Measurements from ENCODE around the gene OLFML2A. TPM values are rescaled to one million over a fixed set of nuclear protein-coding genes. Genes with fewer than 3 reads are reported as not detected.

OLFML2A gene
- total RNA-seq, 1 experiment from 2014 or later, result 6.7 TPM

DNA sequence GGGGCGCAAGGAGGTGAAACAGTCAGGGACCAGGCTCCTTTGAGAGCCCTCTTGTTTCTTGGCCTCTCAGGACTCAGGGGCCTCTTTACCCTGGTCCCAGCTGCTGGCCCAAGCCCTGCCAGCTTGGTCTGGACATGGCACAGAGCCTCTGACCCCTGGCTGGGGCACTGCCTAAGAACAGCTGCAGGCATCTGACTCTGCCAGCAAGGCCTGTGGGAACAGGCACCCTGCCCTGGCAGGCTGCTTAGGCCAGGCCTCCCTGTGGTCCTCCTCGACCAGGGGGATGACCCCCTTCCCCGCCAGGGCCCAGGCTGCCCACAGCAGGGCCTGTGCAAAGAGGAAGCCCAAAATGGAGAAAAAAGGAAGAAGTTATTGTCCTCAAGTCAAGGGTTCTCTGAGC is 25.5 kb downstream of the OLFML2A start (continued):
- TF ChIP-seq, protein P1, sequence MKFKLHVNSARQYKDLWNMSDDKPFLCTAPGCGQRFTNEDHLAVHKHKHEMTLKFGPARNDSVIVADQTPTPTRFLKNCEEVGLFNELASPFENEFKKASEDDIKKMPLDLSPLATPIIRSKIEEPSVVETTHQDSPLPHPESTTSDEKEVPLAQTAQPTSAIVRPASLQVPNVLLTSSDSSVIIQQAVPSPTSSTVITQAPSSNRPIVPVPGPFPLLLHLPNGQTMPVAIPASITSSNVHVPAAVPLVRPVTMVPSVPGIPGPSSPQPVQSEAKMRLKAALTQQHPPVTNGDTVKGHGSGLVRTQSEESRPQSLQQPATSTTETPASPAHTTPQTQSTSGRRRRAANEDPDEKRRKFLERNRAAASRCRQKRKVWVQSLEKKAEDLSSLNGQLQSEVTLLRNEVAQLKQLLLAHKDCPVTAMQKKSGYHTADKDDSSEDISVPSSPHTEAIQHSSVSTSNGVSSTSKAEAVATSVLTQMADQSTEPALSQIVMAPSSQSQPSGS (CRISPR knock-in tag; IDR thresholded peaks at IDR 0.05; ENCODE audit: borderline replicate concordance, low read depth), result no peak
- TF ChIP-seq ZBTB21 (CRISPR knock-in tag; IDR thresholded peaks at IDR 0.05; ENCODE audit: borderline replicate concordance), result no peak

GRCh38 chr9:124803911-124804310 is 27.0 kb downstream of the OLFML2A start:
- Mint-ChIP-seq H3K9me3 (no peaks in the 10 kb centered on the region), H3K4me1 (peaks cover 4% of the 10 kb centered on the region; the same call in 1 of the 2 replicates), H3K36me3 (no peaks in the 10 kb centered on the region), H3K4me3 (no peak overlapping the region), H3K27ac (no peak overlapping the region), H3K27me3 (ENCODE audit: low read depth) (no peaks in the 10 kb centered on the region)
- POLR2A ChIA-PET, result no interaction called here
- CTCF ChIA-PET, result interaction anchor here (0.5 to 1.6 kb wide), 4 partner anchors 27 to 267 kb away, joined by 3 to 6 read pairs (median 4); partner anchors contain the start of genes ARPC5L, OLFML2A and RPL35
- TF ChIP-seq ZNF671 (CRISPR knock-in tag; IDR thresholded peaks at IDR 0.05) (no peak), RORB (CRISPR knock-in tag; IDR thresholded peaks at IDR 0.05) (no peak), ZNF317 (CRISPR knock-in tag; IDR thresholded peaks at IDR 0.05; ENCODE audit: borderline replicate concordance, low read depth) (no peak), USF2 (CRISPR knock-in tag; IDR thresholded peaks at IDR 0.05) (no peak), ATF3 (CRISPR knock-in tag; conservative IDR thresholded peaks at IDR 0.05) (no peak), ZNF396 (CRISPR knock-in tag; IDR thresholded peaks at IDR 0.05; ENCODE audit: borderline replicate concordance) (no peak), FOXP4 (CRISPR knock-in tag; IDR thresholded peaks at IDR 0.05) (no peak), NFE2L1 (CRISPR knock-in tag; IDR thresholded peaks at IDR 0.05) (no peak), GTF2I (CRISPR knock-in tag; conservative IDR thresholded peaks at IDR 0.05) (no peak), NR3C1 (CRISPR knock-in tag; conservative IDR thresholded peaks at IDR 0.05; ENCODE audit: low read depth) (no peak), ZNF219 (CRISPR knock-in tag; IDR thresholded peaks at IDR 0.05; ENCODE audit: borderline replicate concordance) (no peak), ATF1 (CRISPR knock-in tag; IDR thresholded peaks at IDR 0.05) (no peak)
- TF ChIP-seq, protein P2, sequence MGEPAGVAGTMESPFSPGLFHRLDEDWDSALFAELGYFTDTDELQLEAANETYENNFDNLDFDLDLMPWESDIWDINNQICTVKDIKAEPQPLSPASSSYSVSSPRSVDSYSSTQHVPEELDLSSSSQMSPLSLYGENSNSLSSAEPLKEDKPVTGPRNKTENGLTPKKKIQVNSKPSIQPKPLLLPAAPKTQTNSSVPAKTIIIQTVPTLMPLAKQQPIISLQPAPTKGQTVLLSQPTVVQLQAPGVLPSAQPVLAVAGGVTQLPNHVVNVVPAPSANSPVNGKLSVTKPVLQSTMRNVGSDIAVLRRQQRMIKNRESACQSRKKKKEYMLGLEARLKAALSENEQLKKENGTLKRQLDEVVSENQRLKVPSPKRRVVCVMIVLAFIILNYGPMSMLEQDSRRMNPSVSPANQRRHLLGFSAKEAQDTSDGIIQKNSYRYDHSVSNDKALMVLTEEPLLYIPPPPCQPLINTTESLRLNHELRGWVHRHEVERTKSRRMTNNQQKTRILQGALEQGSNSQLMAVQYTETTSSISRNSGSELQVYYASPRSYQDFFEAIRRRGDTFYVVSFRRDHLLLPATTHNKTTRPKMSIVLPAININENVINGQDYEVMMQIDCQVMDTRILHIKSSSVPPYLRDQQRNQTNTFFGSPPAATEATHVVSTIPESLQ (CRISPR knock-in tag; IDR thresholded peaks at IDR 0.05), result no peak
- TF ChIP-seq, protein P3, sequence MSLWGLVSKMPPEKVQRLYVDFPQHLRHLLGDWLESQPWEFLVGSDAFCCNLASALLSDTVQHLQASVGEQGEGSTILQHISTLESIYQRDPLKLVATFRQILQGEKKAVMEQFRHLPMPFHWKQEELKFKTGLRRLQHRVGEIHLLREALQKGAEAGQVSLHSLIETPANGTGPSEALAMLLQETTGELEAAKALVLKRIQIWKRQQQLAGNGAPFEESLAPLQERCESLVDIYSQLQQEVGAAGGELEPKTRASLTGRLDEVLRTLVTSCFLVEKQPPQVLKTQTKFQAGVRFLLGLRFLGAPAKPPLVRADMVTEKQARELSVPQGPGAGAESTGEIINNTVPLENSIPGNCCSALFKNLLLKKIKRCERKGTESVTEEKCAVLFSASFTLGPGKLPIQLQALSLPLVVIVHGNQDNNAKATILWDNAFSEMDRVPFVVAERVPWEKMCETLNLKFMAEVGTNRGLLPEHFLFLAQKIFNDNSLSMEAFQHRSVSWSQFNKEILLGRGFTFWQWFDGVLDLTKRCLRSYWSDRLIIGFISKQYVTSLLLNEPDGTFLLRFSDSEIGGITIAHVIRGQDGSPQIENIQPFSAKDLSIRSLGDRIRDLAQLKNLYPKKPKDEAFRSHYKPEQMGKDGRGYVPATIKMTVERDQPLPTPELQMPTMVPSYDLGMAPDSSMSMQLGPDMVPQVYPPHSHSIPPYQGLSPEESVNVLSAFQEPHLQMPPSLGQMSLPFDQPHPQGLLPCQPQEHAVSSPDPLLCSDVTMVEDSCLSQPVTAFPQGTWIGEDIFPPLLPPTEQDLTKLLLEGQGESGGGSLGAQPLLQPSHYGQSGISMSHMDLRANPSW (CRISPR knock-in tag; conservative IDR thresholded peaks at IDR 0.05; ENCODE audit: low read depth), result no peak
- TF ChIP-seq, protein P4, sequence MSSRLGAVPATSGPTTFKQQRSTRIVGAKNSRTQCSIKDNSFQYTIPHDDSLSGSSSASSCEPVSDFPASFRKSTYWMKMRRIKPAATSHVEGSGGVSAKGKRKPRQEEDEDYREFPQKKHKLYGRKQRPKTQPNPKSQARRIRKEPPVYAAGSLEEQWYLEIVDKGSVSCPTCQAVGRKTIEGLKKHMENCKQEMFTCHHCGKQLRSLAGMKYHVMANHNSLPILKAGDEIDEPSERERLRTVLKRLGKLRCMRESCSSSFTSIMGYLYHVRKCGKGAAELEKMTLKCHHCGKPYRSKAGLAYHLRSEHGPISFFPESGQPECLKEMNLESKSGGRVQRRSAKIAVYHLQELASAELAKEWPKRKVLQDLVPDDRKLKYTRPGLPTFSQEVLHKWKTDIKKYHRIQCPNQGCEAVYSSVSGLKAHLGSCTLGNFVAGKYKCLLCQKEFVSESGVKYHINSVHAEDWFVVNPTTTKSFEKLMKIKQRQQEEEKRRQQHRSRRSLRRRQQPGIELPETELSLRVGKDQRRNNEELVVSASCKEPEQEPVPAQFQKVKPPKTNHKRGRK (CRISPR knock-in tag; IDR thresholded peaks at IDR 0.05; ENCODE audit: borderline replicate concordance), result no peak
- TF ChIP-seq, protein P5, sequence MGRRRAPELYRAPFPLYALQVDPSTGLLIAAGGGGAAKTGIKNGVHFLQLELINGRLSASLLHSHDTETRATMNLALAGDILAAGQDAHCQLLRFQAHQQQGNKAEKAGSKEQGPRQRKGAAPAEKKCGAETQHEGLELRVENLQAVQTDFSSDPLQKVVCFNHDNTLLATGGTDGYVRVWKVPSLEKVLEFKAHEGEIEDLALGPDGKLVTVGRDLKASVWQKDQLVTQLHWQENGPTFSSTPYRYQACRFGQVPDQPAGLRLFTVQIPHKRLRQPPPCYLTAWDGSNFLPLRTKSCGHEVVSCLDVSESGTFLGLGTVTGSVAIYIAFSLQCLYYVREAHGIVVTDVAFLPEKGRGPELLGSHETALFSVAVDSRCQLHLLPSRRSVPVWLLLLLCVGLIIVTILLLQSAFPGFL (CRISPR knock-in tag; IDR thresholded peaks at IDR 0.05; ENCODE audit: borderline replicate concordance), result no peak
- TF ChIP-seq, protein P6, sequence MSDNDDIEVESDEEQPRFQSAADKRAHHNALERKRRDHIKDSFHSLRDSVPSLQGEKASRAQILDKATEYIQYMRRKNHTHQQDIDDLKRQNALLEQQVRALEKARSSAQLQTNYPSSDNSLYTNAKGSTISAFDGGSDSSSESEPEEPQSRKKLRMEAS (CRISPR knock-in tag; IDR thresholded peaks at IDR 0.05), result no peak
- ATAC-seq (no peak), DNase-seq (ENCODE audit: low spot score) (no peak)

Data from WTC11 (cell line).